Cardiac muscle cell (in vitro differentiated cells and primary cell): ENCODE measurements around the gene LSMEM2. TPM values are rescaled to one million over a fixed set of nuclear protein-coding genes. Genes with fewer than 3 reads are reported as not detected.
"Not testable (repeated sequence)": the region's sequence is repeated elsewhere in the genome, so short reads cannot be mapped to it uniquely, and the experiment has no call there.

ENCODE experiments used
- DNase-seq, 2 donors: peaks; one replicate each; pipeline versions ENCODE4 v3.0.0 to v3.0.0-alpha.2; 2010 to 2017; ENCODE audit warnings: low read depth in 1 of 2, low spot score in 1 of 2
- H3K27ac ChIP-seq: fragments of 200-600 bp; sonication (generic); 2 replicates; pipeline ENCODE4 v1.5.1; 2016
- H3K27me3 ChIP-seq: fragments of 200-600 bp; sonication (generic); 2 replicates; pipeline ENCODE4 v1.6.0; 2016; ENCODE audit warnings: control low read depth
- H3K36me3 ChIP-seq: fragments of 200-600 bp; sonication (generic); 2 replicates; pipeline ENCODE4 v1.5.1; 2016; ENCODE audit warnings: control low read depth
- H3K4me1 ChIP-seq: fragments of 200-600 bp; sonication (generic); 2 replicates; pipeline ENCODE4 v1.8.1; 2017; ENCODE audit warnings: low read depth, mild to moderate bottlenecking, mixed run types
- H3K4me3 ChIP-seq: fragments of 200-600 bp; sonication (generic); 2 replicates; pipeline ENCODE4 v1.5.1; 2016; ENCODE audit warnings: mild to moderate bottlenecking
- H3K9me3 ChIP-seq: fragments of 200-600 bp; sonication (generic); 2 replicates; pipeline ENCODE4 v1.5.1; 2017; ENCODE audit warnings: low read depth, mild to moderate bottlenecking, control low read depth
- CTCF ChIP-seq: IDR thresholded peaks from 2 replicates; pipeline ENCODE4 v1.5.1; 2012; ENCODE audit warnings: low read depth, mild to moderate bottlenecking, low read length
- polyA plus RNA-seq: library from polyadenylated mRNA; unstranded; fragments of >200 nt; fragmentation: Nextera tagmentation; extraction: Ambion mirVana; gene quantifications from 2 replicates; pipeline ENCODE4 v1.2.1, GENCODE V29; 2016
- total RNA-seq: library from RNA; depleted of rRNA; stranded (reverse); fragments of >200 nt; gene quantifications from 2 replicates; pipeline ENCODE4 v1.2.3, GENCODE V29; 2016

Gene LSMEM2
- total and polyA plus RNA-seq, 2 experiments from 2014 or later: 18.1 to 29.2 TPM

DNA sequence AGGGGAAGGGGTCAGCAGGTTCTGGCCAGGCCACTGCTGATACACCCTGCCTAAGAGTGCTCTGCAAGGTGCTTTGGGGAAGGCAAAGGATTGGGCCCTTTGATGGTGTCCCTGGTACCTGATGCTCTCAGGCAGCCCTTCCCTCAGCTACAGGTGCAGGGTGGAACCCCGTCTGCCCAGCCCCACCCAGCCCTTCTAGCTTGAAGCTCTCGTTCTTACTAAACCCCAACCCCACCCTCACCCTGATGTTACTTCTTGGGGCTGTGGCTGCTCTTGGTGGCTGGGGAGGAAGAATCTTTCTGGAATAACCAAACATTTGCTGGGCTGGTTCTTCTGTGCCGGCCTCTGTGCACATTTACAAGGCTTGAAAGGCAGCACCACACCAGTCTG lies 36.5 kb upstream of the LSMEM2 start:
- Histone ChIP-seq H3K27ac (peak overlapping the region; percentile 38), H3K4me1 (peaks cover 27% of the 10 kb centered on the region), H3K27me3 (no peaks in the 10 kb centered on the region), H3K9me3 (no peaks in the 10 kb centered on the region), H3K36me3 (no peaks in the 10 kb centered on the region), H3K4me3 (no peak overlapping the region)
- DNase-seq: no peak
- TF ChIP-seq CTCF: no peak

- Histone ChIP-seq H3K27ac (peak overlapping the region; percentile 38), H3K36me3 (no peaks in the 10 kb centered on the region), H3K4me1 (peaks cover 27% of the 10 kb centered on the region), H3K27me3 (no peaks in the 10 kb centered on the region), H3K4me3 (no peak overlapping the region), H3K9me3 (no peaks in the 10 kb centered on the region)
- no peak for TF ChIP-seq CTCF
- DNase-seq: peak in 1 of 2 donors; percentile 80
Observed at GRCh38 chr3:50242851-50243542, 35.9 kb upstream of the LSMEM2 start.

GRCh38 chr3:50243543-50243895 lies 35.4 kb upstream of the LSMEM2 start:
- H3K27ac ChIP-seq: no peak overlapping the region
- H3K4me3 ChIP-seq: no peak overlapping the region
- H3K27me3 ChIP-seq: no peaks in the 10 kb centered on the region
- H3K9me3 ChIP-seq: no peaks in the 10 kb centered on the region
- no peak for DNase-seq
- TF ChIP-seq CTCF: no peak
- peaks cover 27% of the 10 kb centered on the region for H3K4me1 ChIP-seq
- no peaks in the 10 kb centered on the region for H3K36me3 ChIP-seq

DNA sequence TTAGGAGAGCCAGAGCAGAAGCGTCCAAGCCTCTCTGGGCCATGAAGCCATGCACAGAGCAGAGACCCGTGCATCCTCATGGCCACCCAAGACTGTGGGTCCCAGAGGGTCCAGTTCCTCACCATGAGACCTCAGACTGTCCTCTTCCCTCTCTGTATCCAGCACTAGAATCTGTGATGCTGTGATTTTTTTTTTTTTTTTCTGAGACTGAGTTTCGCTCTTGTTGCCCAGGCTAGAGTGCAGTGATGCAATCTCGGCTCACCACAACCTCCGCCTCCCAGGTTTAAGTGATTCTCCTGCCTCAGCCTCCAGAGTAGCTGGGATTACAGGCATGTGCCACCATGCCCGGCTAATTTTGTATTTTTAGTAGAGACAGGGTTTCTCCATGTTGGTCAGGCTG lies 34.1 kb upstream of the LSMEM2 start:
- H3K9me3 ChIP-seq, DNase-seq, H3K36me3 ChIP-seq, H3K4me3 ChIP-seq, H3K27me3 ChIP-seq: not testable (repeated sequence)
- H3K27ac ChIP-seq: peak overlapping the region; percentile 62
- peaks cover 27% of the 10 kb centered on the region for H3K4me1 ChIP-seq

DNA sequence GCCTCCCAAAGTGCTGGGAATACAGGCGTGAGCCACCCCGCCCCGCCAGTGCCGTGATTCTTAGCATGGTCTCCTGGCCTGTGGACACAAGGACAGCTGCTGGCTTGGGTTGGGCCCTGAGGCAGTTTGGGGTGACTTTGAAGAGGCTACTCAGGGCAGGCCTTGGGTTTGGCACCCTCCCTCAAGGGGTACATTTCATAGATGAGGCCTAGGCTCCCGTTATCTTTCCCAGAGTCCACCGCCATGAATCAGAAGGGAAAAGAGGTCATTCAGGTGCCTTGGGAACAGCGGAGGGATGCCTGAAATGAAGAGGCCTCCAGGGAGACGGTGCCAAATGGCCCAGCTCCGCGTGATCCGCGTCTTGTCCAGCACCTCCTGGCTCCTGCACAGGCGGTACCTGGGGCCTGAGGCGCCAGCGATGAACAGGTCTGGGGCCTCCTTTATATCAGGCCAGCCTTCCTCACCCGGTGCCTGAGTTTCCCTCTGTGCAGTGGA lies 33.6 kb upstream of the LSMEM2 start:
- H3K27ac ChIP-seq: peak overlapping the region; percentile 62
- H3K4me1 ChIP-seq: peaks cover 27% of the 10 kb centered on the region
- H3K9me3 ChIP-seq: no peaks in the 10 kb centered on the region
- no peaks in the 10 kb centered on the region for H3K27me3 ChIP-seq
- no peaks in the 10 kb centered on the region for H3K36me3 ChIP-seq
- TF ChIP-seq CTCF: no peak
- H3K4me3 ChIP-seq: no peak overlapping the region
- DNase-seq: no peak

DNA sequence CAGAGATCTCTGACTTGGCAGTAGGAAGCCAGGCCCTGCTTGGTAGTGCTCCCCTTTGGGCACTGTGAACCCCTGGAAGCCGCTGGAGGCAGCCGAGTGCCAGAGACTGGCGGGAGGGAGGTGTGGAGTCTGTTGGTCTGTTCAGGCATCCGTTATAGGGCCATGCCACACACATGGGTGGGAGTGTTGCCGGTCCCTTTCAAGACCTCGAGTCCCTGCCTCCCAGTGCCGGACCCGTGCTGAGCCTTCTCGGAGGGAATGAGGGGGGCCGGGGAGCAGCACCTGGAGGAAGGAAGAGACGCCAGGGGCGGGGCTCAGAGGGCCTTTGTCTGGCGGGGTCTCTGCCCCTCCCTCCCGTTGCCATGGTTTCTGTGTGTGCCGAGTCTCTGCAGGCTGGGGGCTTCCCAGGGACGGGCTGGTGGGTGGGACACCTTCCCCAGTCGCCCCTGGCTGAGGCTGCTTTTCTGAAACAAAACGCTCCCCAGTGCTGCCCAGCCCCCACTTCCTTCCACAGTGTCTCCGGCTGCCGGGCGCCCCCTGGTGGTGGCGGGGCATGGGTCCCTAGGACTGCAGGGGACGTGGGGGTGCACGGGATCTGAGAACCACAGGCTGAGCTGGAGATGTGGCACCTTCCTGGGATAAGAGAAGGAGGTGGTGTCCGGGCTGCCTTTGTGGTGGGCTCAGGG lies 32.9 kb upstream of the LSMEM2 start:
- H3K27me3 ChIP-seq: no peaks in the 10 kb centered on the region
- peak overlapping the region; percentile 62 for H3K27ac ChIP-seq
- H3K4me3 ChIP-seq: peak overlapping the region; percentile 24
- H3K9me3 ChIP-seq: no peaks in the 10 kb centered on the region
- H3K36me3 ChIP-seq: no peaks in the 10 kb centered on the region
- H3K4me1 ChIP-seq: peaks cover 24% of the 10 kb centered on the region
- TF ChIP-seq CTCF: peak; percentile 98
- peak; percentile 92 to 94 for DNase-seq
